Heart left ventricle (tissue), 13 donors: ENCODE results near the gene PRSS2.

Experiments
- CTCF ChIP-seq, 12 donors: fragments of 200-600 bp; sonication (generic) in 4 of 12; IDR thresholded peaks; one replicate each; pipeline versions ENCODE4 v1.5.0 to v1.8.0; 2018 to 2022; ENCODE audit warnings: antibody characterized with exemption in 12 of 12, mild to moderate bottlenecking in 5 of 12
- POLR2A ChIP-seq, 2 donors: fragments of 450-650 bp; IDR thresholded peaks; one replicate each; pipeline ENCODE4 v1.6.1; 2017; ENCODE audit warnings: antibody characterized with exemption in 2 of 2, mild to moderate bottlenecking in 2 of 2, moderate library complexity in 2 of 2
- donor health status: ischemic (EF 13 %, LVEDD 7.1; RV severe dilation, severe dysfunction).
- donor health status: DM: no; HTN: yes; CAD: no.
- donor health status: DM: no; HTN: no; CAD: no.
- donor health status: ischemic (EF 25% LVEDD 6.9; RV normal size, moderate dysfunction).
- donor health status: ischemic (EF 25% LVEDD 5.7; RV mildly dilated, moderate dysfunction).
- donor health status: ischemic (EF 35%, LVEDD 5.7; RV mildly dilated, moderate dysfunction).
- donor health status: nonischemic (EF 11% LVEDD 7.7; RV severe dilation, severe dysfunction).
- donor health status: DM: yes; HTN: yes; CAD: no.
- donor health status: PGD.
- donor health status: ischemic (EF 29% LVEDD 5.4; RV normal size, mild dysfunction).
- donor health status: nonischemic (EF 23%, LVEDD 6.1; RV moderate dilation, normal function).

GRCh38 chr7:142753366-142753765, 17.4 kb upstream of the PRSS2 start:
- TF ChIP-seq CTCF (IDR thresholded peaks at IDR 0.05) (no peak), POLR2A (IDR thresholded peaks at IDR 0.05) (no peak)
